ENCODE data around the gene DISP2.
A peak's percentile ranks its signal among the peaks of the same experiment; 100 is the strongest.

DISP2 gene, protein sequence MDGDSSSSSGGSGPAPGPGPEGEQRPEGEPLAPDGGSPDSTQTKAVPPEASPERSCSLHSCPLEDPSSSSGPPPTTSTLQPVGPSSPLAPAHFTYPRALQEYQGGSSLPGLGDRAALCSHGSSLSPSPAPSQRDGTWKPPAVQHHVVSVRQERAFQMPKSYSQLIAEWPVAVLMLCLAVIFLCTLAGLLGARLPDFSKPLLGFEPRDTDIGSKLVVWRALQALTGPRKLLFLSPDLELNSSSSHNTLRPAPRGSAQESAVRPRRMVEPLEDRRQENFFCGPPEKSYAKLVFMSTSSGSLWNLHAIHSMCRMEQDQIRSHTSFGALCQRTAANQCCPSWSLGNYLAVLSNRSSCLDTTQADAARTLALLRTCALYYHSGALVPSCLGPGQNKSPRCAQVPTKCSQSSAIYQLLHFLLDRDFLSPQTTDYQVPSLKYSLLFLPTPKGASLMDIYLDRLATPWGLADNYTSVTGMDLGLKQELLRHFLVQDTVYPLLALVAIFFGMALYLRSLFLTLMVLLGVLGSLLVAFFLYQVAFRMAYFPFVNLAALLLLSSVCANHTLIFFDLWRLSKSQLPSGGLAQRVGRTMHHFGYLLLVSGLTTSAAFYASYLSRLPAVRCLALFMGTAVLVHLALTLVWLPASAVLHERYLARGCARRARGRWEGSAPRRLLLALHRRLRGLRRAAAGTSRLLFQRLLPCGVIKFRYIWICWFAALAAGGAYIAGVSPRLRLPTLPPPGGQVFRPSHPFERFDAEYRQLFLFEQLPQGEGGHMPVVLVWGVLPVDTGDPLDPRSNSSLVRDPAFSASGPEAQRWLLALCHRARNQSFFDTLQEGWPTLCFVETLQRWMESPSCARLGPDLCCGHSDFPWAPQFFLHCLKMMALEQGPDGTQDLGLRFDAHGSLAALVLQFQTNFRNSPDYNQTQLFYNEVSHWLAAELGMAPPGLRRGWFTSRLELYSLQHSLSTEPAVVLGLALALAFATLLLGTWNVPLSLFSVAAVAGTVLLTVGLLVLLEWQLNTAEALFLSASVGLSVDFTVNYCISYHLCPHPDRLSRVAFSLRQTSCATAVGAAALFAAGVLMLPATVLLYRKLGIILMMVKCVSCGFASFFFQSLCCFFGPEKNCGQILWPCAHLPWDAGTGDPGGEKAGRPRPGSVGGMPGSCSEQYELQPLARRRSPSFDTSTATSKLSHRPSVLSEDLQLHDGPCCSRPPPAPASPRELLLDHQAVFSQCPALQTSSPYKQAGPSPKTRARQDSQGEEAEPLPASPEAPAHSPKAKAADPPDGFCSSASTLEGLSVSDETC (N-terminal part only)

DNA sequence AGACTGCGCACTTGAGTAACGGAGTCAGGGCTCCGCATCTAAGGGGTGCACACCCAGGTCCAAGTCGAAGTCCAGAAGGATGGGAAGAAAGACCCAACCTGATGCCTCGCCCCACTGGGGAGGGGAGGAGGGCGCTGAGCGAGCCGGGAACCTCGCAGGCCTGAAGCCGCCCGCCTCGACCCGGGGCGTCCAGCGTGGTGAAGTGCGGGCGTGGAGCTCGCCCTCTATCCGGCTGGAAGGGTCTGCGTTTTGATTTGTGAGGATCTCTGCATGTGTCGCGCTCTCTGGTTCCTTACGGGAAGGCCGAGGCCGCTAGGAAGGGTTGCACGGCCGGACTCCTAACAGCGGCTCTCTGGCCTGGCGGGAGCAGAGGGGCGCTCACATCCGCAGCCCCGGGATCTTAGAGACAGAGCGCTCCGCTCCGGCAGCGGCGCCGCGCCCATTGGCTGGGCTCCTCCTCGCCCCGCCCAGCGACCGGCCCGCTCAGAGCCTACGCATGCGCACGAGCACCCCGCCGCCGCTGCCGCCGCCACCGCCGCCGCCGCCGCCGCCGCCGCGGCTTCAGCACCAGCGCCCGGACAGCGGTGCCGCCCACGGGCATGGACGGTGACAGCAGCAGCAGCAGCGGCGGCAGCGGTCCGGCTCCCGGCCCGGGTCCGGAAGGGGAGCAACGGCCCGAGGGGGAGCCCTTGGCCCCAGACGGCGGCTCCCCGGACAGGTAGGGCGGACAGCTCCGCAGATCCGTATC is at the start of gene DISP2:
DISP2 (plus strand) TSS at position 497 of the 748 bp plus-strand sequence; CDS start at position 600, 103 bp downstream.
- DNase-seq, result peak; percentile 90

DNA sequence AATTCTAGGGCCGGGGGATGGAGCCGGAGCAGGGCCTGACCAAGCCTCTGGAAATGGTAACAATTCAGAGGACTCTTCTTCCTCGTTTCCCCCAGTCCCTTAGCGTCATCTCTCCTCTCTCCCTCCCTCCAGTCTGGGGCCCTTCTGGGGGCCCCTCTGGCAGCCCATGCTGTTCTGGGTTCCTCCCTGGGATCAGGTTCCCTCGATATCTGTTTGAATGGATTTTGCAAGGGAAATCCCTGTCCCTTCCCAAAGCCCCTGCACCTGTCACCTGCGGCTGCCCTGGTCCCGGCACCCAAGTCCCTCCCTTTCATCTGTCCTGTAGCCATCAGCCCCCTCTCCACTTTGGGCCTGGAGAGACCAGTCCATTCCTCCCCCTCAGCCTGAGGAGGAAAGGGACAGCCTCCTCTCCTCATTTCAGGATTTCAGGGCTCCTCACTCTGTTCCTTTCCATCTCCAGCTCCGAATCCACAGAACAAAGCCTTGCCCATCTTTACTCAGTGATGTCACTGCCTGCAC is 48.6 kb upstream of the DISP2 start:
- DNase-seq, result no peak

DNA sequence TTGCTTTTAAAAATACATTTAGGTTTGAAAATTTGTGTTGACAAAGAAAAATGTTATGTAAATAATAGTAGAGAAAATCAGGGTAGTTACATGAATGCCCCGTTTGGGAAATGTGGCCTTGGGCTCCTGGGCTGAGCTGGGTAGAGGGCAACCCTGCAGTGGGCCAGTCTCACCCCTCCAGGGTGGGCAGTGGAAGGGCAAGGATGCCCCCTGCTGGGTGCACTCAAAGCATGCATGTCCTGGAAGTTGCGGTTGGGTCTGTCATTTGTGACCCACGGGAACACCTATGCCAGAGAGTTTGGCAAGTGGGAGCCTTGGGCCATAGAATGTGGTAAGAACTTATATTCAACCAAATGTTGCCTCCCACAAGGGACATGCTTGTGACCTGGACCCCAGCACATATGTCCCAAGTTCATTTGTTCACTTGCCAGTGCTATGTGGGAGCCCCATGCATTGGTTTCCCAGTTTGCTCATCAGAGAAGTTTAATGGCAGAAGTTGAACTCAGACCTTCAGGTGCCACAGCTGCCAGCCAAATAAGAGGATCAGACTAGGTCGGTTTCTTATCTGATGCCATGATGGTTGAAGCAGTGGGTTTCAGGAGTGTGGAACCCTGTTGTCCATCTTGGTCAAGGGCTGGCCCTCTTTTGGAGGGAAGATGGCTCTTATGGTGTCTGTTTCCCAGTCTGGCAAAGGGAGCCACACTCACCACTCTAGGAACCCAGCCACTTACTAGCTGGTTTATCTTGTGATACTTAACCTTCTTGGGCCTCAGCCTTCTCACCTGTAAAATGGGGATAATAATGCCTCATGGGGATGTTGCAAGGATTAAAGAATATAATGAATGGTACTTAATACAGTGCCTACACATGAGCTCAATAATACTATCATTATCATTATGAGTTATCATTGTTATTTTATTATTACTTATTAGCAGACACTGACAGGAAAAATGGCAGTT is 47.7 kb upstream of the DISP2 start:
- peak; percentile 56 for DNase-seq

DNA sequence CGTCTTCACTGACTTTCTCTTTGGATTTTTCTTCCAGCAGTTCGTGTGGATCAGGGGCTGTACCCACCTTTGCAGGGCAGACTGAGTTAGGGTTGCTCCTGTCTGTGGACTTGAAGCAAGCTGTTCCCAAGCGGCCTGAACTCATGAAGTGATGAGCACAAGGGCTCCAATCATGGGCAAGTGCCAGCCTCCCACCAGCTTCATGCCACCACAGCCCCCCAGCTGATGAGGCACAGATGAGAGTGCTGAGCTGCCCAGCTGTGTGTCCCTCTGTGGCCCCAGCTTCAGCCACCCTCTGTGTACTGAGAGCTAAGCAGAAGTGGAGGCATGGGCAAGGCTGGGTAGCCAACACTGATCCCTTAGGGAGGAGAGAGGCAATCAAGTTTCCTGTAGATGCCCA is 47.0 kb upstream of the DISP2 start:
- no peak for DNase-seq

DNA sequence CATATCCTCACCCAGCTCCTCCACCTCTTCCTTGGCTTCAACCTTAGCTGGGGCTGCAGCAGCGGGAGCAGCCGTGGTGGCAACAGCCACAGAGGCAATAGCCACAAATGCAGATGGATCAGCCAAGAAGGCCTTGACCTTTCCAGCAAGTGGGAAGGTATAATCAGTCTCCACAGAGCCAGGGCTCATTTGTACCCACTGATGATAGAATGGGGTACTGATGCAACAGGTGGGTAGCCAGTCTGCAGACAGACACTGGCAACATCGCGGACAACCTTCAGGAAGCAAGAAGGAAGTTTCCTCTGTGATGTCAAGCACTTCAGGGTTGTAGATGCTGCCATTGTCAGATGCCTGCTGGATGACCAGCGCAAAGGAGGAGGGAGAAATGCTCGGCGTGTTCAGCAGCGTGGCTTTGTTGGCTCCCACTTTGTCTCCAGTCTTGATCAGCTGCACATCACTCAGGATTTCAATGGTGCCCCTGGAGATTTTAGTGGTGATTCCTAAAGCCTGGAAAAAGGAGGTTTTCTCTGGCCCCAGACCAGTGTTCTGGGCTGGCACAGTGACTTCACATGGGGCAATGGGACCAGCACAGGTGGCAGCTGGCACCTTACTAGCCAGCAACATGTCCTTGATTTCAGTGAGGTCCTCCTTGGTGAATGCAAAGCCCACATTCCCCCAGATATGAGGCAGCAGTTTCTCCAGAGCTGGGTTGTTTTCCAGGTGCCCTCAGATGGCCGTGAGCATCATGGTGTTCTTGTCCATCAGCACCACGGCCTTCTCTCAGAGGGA is 45.5 kb upstream of the DISP2 start:
- no peak for DNase-seq

DNA sequence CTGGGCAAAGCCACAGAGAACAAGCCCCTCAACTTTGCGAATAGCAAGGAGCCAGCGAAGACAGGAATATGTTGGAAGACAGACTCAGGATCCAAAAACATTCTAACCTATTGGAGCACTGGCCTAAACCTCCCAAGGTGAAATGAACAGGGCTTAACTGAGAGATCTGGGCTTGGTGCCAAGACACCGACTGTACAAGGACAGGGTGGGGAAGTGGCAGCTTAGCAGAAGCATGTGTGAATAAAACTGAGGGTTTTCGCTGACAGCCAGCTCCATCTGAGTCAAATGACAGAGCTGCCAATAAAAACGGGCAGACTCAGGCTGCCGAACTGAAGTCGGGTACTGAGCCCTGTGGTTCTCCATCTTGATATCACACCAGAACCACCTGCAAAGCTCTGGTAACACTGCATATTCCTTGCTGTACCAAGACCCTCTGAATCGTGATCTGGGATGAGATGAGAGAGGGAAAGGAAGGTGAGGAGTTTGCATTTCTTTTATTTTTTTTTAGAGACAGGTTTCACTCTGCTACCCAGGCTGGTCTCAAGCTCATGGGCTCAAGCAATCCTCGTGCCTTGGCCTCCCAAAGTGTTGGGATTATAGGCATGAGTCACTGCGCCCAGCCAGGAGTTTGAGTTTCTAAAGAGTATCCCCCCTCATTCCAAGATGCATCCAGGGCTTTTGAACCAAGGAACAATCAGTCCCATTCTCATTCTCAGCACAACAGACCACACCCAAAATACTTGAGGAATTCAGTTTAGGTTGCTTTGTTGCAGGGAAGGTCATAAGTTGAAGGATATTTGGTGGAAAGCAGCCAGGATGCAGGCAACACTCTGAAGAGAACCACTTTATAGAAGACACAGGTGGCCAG is 44.3 kb upstream of the DISP2 start:
- no peak for DNase-seq

DNA sequence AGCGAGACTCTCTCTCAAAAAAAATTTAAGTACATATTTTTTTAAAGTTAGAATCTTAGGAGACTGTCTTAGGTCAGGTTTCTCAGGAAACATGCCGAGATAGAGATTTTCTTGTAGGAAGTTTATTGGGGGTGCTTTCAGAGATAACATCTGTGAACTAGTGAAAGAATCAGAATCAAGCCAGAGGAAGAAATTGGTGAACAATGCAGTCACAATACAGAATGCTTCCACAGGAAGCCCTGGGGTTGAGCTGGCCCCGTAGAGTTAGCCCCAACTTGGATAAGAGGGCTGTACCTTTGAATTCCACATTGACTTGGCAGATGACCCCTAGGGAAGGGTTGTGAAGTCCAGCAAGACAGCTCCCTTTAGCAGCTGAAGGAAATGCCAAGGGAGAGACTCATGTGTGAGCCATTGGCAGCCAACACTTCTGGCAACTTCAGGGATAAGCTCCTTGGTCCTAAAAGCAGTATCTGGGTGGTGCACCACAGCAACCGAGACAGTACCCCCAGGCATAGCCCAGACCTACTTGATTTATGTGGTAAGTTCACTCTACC is 43.2 kb upstream of the DISP2 start:
- no peak for DNase-seq

DNA sequence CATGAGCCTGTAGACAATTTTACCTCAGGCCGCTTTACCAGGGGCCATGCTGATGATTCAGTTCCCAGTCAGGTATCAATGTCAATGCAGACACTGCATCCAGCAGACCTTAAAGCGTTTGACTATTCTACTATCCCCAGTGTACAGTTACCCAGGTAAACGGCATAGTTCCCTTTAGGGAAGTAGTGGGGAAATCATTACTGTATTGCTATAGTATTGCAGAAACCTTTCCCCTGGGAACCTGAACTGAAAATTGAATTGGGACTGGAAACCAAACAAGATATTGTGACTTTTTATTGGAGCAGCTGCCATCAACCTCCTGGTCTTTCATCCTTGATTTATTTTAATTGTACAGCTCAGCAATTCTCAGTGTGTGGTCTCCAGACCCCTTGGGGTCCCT is 41.1 kb upstream of the DISP2 start:
- DNase-seq, result no peak

DNA sequence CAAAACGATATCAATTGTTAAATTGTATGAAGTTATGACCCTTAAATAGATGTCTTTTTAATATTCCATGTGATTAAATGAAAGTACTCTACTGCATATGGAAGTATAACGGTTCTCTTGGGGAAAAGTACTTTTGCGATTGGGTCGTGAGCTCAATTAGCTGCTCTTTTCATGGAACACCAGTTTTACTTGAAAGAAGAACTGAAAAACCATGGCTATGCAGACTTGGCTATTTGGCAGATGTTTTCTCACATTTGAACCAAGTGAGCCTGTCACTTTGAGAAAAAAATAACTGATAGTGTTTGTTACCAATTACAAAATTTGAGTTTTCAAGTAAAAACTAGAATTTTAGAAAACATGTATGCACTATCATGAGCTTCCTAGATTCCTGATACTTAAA is 40.4 kb upstream of the DISP2 start:
- DNase-seq, result no peak

DNA sequence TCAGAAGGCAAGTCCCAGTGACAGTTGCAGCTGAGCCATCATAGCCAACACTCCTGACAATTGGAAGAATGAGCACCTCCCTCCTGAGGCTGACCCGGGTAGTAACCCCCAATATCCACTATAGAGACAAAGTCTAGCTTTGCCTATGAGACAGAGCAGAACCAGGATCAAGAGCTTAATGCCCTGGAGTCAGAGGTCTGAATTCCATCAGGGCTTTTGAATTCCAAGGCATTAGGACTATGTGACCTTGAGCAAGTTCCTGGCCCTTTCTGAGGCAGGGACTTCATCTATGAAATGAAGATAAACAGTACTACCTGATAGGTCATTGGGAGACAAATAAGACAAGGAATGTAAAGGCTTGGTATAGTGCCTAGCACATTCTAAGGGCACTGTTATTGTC is 37.6 kb upstream of the DISP2 start:
- DNase-seq, result no peak

DNA sequence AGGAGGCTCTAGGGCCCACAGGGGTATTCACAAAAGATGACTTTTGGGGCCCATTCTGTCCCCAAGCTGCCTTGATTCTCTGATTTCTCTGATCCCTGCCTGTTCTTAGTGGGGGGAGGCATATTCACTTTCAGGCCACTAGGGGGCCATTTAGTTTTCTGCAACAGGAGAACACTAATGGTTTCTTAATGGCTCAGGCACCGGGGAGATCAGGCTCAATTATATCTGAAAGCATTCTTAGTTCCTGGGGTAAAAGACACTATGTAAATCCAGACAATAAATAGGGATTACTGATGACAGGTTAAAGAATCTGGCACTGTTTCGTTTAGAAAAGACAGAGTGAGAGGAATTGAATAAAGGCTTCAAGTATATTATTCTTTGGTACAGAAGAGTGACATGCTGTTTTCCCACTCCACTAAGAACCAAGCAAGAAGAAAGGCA is 37.1 kb upstream of the DISP2 start:
- DNase-seq, result peak; percentile 37

DNA sequence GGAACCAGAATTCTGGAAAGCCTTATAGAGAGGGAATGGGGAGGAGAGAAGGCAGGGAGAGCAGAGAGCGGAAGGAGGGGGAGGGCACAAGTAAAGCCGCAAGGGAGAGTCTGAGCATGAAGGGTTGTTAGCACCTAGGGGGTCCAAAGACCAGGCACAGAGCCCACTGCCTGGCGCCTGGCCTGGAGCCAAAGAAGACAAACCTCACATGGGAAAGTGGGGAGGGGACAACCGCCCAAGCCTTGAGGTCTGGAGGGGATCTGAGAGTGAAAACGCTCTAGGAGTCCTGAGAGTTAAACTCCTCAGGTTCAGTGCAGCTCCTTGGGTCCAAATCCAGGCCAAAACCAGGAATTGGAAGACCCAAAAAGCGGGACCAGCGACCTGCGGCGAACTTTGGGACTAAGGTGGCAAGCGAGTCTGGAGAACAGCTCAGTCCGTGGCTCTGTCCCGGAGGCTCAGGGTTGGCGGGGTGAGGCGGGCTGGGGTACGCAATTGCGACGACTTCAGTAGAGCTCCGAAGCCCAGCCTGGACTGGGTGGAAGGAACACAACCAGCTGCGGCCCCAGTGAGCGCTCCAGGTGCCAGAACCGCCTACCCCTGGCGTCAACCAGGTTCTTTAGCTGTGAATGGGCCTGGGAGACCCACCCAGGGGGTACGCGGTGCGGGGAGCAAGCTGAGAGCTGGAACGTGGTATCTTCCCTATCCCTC is 35.3 kb upstream of the DISP2 start:
- DNase-seq, result no peak

DNA sequence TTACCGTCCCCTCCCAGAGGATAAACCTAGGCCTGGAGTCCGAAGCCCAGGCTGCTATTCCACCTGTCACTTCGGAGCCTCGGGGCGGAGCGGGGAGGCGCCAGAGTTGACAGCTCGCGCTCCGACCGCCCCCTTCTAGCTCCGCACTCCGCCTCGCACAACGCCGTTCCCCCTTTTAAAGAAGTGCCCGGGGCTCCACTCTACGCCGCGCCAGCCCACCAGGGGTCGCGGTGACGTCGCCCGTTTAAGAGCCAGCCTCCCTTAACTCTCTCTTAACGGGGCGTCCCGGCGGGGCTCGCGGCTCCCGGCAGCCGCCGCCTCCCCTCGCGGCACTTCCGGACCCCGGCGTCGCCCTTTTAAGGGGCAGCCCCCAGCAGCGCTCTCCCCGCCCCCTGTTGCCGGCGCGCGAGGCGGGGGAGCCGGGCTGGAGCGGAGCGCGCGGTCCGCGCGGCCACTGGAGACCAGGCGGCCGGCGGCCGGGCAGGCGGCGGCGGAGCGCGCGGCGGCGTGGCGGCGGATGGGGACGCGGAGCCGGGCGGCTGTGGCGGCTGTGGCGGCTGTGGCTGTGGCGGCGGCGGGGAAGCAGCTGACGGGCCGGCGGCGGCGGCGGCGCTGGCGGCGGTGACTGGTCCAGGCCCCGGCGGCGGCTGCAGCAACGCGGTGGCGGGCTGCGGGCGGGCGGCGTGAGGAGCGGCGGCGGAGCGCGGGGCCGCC is 34.6 kb upstream of the DISP2 start, which contains the start of gene INAFM2:
INAFM2 (plus strand) TSS at position 454 of the 714 bp plus-strand sequence. CDS start 364 bp downstream, outside the sequence.
- DNase-seq, result peak; percentile 89

DNA sequence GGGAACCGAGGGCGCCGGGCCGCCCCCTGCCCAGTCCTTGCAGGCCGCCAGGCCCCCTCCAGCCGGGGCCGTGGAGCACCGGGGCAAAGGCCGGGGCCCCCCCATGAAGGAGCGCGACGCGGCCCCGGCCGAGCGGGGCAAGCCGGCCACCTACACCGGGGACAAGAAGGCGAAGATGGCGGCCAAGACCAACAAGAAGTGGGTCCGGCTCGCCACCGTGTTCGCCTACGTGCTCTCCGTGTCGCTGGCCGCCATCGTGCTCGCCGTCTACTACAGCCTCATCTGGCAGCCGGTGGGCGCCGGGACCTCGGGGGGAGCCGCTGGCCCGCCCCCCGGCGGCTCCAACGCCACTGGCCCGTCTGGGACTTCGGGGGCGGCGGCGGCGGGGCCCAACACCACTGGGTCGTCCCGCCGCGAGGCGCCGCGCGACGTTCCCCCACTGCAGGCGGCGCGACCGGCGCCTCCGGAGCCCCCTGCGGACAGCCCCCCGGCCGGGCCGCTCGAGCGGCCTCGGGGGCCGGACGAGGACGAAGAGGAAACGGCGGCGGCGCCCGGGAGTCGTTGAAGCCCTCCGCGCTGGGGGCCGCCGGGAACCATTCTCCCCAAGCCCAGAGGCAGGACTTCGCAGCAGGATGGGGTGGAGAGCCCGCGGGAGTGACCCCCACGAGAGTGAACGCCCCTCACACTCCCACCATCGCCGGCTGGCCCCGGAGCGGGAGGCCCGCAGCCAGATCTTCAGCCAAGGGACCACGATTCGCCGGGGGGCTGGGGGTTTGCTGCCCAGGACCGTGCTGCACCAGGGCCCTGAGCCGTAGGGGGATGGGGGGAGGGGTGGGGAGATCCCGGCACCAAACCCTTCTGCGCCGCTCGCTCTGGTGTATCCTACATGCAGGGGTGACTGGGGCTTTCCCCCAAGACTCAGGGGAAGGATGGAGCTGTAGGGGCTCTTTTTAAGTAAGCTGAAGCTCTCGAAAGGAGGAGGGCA is 33.8 kb upstream of the DISP2 start:
- DNase-seq, result peak; percentile 36

DNA sequence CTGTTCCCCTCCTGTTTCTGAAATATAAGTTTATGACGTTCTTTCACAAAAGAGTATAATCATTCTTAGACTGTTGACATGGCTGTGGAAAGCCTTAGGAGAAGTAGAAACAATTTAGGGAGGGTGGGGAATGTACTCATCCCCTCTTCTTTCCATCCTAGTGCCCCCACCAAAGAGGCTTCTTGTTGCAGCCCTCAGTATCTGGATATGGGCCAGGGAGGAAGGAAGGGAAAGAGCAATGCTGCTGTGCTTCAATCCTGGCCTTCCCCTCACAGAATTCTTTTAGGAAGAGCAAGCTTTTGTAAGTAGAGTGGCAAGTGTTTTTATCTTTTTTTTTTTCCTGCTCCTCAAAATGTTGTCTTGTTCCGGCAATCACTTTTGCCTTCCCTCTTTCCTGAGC is 32.8 kb upstream of the DISP2 start:
- DNase-seq, result no peak

DNA sequence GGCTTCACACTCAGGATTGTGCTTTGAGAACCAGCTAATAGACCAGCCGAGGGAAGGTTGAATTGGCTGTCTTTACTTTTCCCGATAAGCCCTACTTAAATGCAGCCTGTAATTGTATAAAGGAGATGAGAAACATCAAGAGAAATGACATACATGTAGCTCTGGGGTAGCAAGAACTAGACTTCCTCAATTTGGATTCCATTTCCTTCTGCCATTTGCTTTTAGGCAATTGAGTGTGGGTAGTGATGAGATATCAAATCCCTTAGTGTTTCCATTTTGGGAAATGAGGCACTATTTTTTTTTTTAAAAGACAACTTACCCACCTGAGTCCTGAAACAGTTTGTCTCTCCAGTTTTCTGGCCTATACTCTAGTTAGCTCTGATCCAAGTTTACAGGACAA is 32.3 kb upstream of the DISP2 start:
- DNase-seq, result no peak
